HG03196 (cell line): Measurements from ENCODE around the gene TNP2.

Source experiments
- ATAC-seq: cut with Tn5 transposase; IDR thresholded peaks from one replicate; pipeline ENCODE4 v1.9.1; 2021; ENCODE audit not compliant: unreplicated experiment

TNP2 gene

GRCh38 chr16:11268921-11269375 is at the start of gene TNP2:
TNP2 (minus strand) TSS chr16:11269325; CDS start chr16:11269262, 63 bp downstream.
- no peak for ATAC-seq

- no peak for ATAC-seq
These were observed 49.7 kb upstream of the TNP2 start for GRCh38 chr16:11318817-11319216.

- no peak for ATAC-seq
These were observed 47.3 kb upstream of the TNP2 start for GRCh38 chr16:11316331-11317015.

GRCh38 chr16:11315510-11315909 is 46.4 kb upstream of the TNP2 start:
- no peak for ATAC-seq

GRCh38 chr16:11314309-11314894 is 45.3 kb upstream of the TNP2 start:
- no peak for ATAC-seq

GRCh38 chr16:11313493-11314308 is 44.6 kb upstream of the TNP2 start:
- no peak for ATAC-seq

GRCh38 chr16:11312718-11313492 is 43.8 kb upstream of the TNP2 start:
- ATAC-seq: no peak

GRCh38 chr16:11310997-11311561 is 42.0 kb upstream of the TNP2 start:
- ATAC-seq: no peak

GRCh38 chr16:11310634-11310977 is 41.5 kb upstream of the TNP2 start:
- ATAC-seq: no peak

- peak; percentile 43 for ATAC-seq
These were observed 40.9 kb upstream of the TNP2 start for GRCh38 chr16:11309895-11310633.

GRCh38 chr16:11308493-11309283 is 39.6 kb upstream of the TNP2 start:
- ATAC-seq: peak; percentile 20

- ATAC-seq: no peak
These were observed 38.7 kb upstream of the TNP2 start for GRCh38 chr16:11307639-11308492.

- ATAC-seq: no peak
These were observed 38.0 kb upstream of the TNP2 start for GRCh38 chr16:11306997-11307638.

GRCh38 chr16:11306381-11306780 is 37.3 kb upstream of the TNP2 start:
- ATAC-seq: no peak

GRCh38 chr16:11303405-11304138 is 34.4 kb upstream of the TNP2 start:
- no peak for ATAC-seq

- no peak for ATAC-seq
These were observed 33.9 kb upstream of the TNP2 start for GRCh38 chr16:11302977-11303376.
